Fibroblast of skin of abdomen (primary cell): ENCODE measurements around the gene SDR42E1.
"Not testable (repeated sequence)": the region's sequence is repeated elsewhere in the genome, so short reads cannot be mapped to it uniquely, and the experiment has no call there.

ENCODE experiments used
- DNase-seq: peaks from one replicate; pipeline ENCODE4 v3.0.0-alpha.2; 2013

The SDR42E1 gene

GRCh38 chr16:82004601-82005000 lies 6.7 kb downstream of the SDR42E1 start:
- DNase-seq = no peak

- no peak for DNase-seq
Observed at GRCh38 chr16:82002831-82003230, 8.4 kb downstream of the SDR42E1 start.

GRCh38 chr16:81997738-81998137 lies 13.5 kb downstream of the SDR42E1 start:
- DNase-seq = peak; percentile 90

GRCh38 chr16:81996664-81997509 lies 14.4 kb downstream of the SDR42E1 start:
- peak; percentile 66 for DNase-seq

GRCh38 chr16:81995651-81996050 lies 15.6 kb downstream of the SDR42E1 start:
- DNase-seq = no peak

GRCh38 chr16:81994485-81994884 lies 16.8 kb downstream of the SDR42E1 start:
- no peak for DNase-seq

DNA sequence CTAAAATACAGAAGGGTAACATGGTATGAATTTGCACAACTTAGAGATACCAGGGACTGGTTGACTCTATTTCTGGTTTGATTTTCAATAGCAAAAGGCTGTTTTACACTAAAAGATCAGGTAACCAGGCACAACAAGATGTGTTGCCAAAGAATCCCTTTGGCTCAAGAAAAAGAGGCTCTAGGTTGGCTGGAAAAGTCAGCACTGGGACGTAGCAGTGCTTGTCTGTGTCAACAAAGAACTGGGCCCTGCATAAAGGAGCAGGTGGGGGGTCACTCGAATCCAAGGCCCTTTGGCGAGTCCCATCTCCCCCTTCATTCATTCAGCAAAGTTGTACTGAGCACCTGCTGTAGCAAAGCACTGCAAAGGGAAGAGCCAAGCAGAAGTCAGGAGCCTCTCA lies 18.4 kb downstream of the SDR42E1 start:
- no peak for DNase-seq

GRCh38 chr16:81987706-81988105 lies 23.6 kb downstream of the SDR42E1 start:
- DNase-seq = no peak

- DNase-seq = no peak
Observed at GRCh38 chr16:81987121-81987520, 24.1 kb downstream of the SDR42E1 start.

- DNase-seq = not testable (repeated sequence)
Observed at GRCh38 chr16:81977335-81977942, 33.8 kb downstream of the SDR42E1 start.

DNA sequence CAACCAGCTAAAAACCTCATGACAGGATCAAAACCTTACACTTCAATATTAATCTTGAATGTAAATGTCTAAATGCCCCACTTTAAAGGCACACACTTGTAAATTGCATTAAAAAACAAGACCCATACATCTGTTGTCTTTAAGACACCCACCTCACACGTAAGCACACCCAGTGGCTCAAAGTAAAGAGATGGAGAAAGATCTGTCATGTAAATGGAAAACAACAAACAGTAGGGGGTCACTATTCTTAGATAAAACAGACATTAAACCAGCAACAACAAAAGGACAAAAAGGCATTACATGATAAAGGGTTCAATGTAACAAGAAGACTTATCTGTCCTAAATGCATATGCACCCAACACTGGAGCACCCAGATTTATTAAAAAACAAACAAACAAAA lies 35.6 kb downstream of the SDR42E1 start:
- no peak for DNase-seq

DNA sequence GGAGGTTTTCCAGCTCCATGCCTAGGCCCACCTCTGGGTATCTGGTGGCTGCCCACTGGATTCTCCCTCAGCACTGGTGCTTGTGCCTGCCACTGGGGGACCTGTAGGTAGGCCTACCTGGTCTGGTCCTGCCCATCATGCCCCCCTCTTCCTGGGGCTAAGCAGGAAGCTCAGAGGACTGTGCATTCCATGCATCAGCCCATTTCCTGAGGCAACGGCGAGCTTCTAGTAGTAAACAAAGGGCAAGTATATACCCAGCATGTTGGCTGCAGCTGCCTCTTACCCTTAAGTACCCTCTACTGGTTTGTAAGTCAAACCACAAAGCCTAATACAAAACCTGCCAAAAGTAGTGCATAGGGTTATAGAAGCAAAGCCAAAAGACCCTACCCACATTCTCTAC lies 37.5 kb downstream of the SDR42E1 start:
- DNase-seq = no peak

- DNase-seq = no peak
Observed at GRCh38 chr16:81971853-81972252, 39.4 kb downstream of the SDR42E1 start.

DNA sequence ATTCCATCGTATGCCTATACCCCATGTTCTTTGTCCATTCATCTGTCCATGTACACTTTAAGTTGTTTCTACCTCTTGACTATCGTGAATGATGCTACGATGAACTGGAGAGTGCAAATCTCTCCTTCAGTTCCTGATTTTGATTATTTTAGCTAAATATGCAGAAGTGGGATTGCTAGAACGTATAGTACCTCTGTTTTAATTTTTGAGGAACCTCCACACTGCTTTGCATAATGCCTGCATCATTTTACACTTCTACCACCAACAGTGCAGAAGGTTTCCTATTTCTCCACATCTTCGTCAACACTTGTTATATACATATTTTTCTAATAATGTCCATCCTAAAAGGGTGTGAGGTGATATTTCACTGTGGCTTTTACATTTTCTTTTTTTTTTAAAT lies 43.9 kb downstream of the SDR42E1 start:
- no peak for DNase-seq

GRCh38 chr16:81964808-81965207 lies 46.5 kb downstream of the SDR42E1 start:
- no peak for DNase-seq

GRCh38 chr16:81956213-81956948 lies 54.9 kb downstream of the SDR42E1 start:
- DNase-seq = peak; percentile 16

DNA sequence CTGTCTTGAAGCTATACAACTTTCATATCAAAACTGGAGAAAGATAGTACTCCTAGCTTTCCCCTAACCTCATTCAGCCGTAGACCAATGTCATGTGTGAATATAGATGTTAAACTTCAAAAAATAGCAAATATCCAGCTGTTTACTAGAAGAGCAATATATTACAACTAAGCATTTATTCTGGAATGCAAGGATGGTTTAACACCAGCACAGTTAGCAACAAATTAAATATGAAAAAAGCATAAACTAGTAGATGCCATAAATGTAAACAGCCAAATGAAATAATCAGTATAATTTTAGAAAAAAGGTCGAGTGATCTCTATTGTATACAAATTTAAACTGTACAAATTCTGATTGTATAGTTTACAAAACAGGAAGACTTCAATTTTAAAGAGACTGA lies 59.7 kb downstream of the SDR42E1 start:
- DNase-seq = no peak

- peak; percentile 74 for DNase-seq
Observed at GRCh38 chr16:81946206-81946605, 65.1 kb downstream of the SDR42E1 start.

GRCh38 chr16:81945665-81946064 lies 65.6 kb downstream of the SDR42E1 start:
- peak; percentile 80 for DNase-seq

DNA sequence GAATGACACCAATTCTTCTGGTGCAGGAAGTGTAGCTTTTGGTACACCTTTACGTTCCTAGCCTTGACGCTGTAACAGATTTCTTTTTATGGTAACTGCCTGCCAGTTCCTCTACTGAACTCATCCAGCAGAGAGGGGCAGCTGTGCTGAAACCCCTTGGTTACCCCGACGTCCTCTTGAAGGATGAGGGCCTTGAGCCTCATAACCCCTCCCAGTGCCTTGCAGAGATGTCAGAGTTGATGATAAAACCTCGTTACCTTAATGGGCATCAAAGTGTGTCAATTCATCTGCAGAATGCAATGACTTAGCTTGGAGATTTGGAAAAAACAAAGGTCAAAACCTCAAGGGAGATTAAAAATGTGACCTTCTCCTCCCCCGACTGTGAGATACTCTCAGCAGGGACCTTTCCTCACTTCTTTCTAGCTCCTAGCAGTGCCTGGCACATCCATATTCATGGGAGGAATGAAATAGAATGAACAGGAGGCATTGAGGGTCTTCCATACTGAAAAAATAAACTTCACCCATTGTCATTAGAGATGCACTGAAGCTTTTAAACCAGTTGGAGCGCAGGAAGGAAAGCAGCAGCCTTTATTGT lies 69.2 kb downstream of the SDR42E1 start:
- DNase-seq = no peak

DNA sequence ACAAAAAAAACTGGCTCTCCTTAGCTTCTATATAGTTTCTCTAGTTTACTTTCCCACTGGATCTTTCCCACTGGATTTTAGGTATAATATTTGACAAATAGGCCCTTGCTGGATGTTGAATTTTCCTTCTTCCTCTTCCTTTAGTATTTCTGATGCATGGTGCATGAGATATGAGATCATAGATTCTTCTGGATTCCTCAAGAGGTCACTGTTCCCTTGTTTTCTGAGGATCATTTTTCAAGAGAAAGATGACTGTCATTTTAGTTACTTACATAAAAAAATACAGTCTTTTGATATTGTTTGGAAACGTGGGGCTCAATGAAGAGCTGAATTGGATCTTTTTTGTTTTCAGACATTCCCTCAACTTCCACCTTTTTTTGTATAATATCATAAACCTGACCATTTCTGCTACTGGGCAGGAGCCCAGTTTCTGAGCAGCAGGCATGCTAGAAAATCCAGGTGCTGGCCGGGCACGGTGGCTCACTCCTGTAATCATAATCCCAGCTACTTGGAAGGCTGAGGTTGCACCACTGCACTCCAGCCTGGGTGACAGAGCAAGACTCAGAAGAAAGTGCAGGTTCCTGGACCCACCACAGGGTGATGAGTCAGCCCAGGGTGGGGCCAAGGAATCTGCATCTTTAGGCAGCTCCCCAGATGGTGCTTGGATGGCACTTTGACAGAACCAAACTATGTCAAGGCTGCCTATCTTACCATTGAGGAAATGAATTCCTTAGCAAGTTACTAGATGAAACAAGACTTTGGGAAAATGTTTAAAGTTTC lies 70.3 kb downstream of the SDR42E1 start:
- peak; percentile 58 for DNase-seq
